Measurements from ENCODE around the gene PRKCE.
A peak's percentile ranks its signal among the peaks of the same experiment; 100 is the strongest.

PRKCE gene

DNA sequence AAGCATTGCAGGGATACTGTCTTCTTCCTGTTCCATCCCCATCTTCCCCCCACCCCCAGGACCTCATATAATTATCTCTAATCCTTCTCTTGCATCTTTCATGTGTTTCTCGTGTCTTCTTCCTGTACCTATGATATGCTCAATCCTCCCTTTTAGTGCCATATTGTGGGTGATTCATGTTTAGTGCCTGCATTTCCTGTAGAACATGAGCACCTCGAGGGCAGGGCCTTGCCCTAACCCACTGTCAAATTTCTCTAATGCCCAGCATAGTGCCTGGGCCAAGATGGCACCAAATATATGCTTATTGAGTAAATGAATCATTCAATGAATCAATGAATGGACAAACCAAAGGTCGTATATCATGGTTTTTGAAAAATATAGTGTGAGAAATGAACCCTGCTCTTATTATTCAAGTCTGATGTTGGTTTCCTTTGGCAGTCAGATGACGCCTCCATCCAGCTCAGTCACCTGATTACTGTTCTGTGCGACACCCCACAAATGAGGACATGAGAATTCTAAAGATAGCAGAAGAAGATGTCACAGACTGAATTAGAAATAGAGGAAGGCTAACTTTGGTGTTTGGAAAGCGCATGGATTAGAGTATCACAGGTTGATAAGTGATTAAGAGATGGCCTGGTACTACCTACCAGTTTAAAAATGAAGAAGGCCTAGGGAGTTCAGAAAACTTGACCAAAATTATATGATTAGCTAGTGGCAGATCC, 278.4 kb downstream of the PRKCE start:
- TF ChIP-seq, protein P1, sequence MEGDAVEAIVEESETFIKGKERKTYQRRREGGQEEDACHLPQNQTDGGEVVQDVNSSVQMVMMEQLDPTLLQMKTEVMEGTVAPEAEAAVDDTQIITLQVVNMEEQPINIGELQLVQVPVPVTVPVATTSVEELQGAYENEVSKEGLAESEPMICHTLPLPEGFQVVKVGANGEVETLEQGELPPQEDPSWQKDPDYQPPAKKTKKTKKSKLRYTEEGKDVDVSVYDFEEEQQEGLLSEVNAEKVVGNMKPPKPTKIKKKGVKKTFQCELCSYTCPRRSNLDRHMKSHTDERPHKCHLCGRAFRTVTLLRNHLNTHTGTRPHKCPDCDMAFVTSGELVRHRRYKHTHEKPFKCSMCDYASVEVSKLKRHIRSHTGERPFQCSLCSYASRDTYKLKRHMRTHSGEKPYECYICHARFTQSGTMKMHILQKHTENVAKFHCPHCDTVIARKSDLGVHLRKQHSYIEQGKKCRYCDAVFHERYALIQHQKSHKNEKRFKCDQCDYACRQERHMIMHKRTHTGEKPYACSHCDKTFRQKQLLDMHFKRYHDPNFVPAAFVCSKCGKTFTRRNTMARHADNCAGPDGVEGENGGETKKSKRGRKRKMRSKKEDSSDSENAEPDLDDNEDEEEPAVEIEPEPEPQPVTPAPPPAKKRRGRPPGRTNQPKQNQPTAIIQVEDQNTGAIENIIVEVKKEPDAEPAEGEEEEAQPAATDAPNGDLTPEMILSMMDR (IDR thresholded peaks at IDR 0.05; ENCODE audit: low read depth, low read length): no peak

DNA sequence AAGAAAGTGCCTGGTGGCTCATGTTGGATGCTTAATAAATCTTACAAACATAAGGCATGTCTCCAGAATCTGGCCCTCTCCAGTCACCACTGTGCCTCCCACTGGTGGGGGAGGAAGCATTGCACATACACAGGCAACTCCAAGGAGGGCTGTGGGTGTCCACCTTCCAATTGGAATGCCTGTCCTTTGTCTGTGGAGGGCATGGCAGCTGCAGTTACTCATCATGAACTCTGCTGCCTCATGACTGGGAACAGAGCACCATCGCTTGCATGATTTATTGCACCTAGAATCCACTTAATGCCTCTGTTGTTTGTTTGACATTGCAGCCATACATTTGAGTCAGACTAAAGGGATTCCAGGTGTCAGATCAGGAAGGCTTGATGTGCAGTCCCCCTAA, 278.9 kb downstream of the PRKCE start:
- DNase-seq (ENCODE audit: extremely low read depth, low read depth): no peak
- TF ChIP-seq, protein P1 (IDR thresholded peaks at IDR 0.05; ENCODE audit: low read depth, low read length): no peak

More for the DNA sequence above, 278.4 kb downstream of the PRKCE start:
- no peak for DNase-seq (ENCODE audit: extremely low read depth, low read depth)

DNA sequence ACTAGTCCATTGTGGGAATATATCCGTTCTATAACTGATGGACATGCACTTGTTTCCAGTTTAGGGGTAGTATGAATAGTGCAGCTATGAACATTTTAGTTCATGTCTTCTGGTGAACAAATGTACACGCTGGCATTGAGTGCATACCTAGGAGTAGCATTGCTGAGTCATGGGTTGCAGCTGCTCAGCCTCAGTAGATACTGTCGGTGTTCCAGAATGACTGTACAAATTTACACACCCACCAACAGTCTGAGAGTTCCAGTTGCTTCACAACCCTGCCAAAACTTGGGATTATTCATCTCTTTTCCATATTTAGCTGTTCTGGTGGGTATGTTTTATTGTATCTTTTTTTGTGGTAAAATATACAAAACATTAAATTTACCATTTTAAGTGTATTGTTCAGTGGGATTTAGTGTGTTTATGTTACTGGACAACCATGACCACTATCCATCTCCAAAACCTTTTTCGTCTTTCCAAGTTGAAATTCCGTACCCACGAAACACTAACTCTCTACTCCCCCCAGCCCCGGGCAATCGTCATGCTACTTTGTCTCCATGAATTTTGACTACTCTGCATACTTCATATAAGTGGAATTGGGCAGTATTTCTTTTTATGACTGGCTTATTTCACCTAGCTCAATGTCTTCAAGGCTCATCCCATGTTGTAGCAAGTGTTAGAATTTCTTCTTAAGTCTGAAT, 281.0 kb downstream of the PRKCE start:
- DNase-seq (ENCODE audit: extremely low read depth, low read depth): no peak
- TF ChIP-seq, protein P1 (IDR thresholded peaks at IDR 0.05; ENCODE audit: low read depth, low read length): no peak

DNA sequence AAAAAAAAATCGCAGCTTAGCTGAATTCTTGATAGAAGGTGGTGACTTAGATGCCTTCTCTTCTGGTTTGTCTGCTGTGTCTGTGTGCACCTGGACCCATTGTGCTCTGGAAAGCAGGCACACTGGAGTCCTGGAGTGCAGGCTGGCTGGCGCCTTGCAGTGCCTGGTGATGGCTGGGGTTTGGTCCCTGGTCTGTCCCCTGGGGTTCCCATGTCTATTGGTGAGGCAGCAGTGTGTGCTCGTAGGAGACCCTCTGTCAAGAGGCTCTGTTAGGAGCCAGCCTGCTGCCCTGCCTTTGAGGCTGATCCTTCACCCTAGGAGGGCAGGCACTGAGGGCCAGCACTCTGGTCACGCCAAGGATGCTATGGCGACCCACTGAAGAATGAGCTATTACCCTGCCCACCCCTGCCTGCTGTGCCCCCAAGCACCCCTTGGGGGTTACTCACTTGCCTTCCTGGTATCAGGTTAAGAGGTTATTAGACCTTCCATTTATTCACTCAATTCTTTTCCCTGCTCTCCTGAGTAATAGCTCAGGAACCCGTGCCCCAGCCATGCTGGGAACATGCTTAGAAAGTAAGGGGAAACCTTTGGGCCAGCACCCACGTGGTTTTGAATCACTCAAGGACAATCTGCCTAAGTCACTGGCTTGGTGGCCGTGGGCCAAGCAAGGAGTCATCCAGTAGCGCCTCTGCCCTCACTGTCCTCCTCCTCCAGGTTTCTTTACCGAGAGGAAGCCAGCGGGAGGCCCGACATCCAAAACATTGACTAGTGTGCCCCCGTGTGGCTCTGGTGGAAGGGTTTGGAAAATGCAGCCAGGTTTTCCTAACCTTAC, 284.5 kb downstream of the PRKCE start:
- TF ChIP-seq, protein P1 (IDR thresholded peaks at IDR 0.05; ENCODE audit: low read depth, low read length): peak; percentile 75
- peak; percentile 95 for DNase-seq (ENCODE audit: extremely low read depth, low read depth)

DNA sequence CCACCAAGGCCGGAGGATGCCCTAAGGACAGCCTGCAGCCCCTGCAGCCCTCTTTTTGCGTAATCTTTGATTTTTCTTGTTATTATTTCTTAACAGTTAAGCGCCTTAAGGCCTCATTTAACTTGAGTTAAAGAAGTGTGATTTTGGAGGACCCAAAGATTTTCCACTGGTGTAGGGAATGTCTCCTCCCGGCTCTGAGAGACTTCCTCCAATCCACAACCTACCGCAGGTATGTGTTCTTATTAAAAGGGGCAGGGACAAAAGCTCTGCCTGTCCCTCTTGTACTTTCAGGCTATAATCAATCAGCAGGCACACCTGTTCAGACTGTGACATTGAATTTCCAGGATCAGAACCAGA, 285.1 kb downstream of the PRKCE start:
- no peak for DNase-seq (ENCODE audit: extremely low read depth, low read depth)
- TF ChIP-seq, protein P1 (IDR thresholded peaks at IDR 0.05; ENCODE audit: low read depth, low read length): no peak

DNA sequence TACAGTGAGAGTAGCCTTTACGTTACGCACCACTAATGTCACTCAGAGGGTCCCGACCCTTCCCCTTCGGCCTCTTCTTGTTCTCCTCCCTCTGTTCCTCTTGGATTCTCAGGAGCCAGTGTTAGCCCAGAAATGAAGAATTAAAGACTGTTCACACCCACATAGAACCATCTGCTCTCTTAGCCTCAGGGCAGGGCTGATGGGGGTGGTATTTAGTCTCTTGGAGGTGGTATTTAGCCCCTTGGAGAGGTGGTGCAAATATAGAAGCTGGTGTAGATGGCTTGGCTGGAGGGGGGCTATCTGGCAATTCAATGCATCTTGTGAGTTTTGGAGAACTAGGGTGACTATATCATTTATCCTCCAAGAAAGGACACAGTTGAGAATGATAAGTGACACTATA, 286.5 kb downstream of the PRKCE start:
- DNase-seq (ENCODE audit: extremely low read depth, low read depth): no peak
- TF ChIP-seq, protein P1 (IDR thresholded peaks at IDR 0.05; ENCODE audit: low read depth, low read length): no peak

All from AG09319 (cell line).